IMR-90 (cell line): ENCODE data around the gene EPHB1. TPM values are rescaled to one million over a fixed set of nuclear protein-coding genes. Genes with fewer than 3 reads are reported as not detected.

Experiments used
- ATAC-seq: fragments of 200-7000 bp; cut with Tn5 transposase; 2 replicates; pipeline ENCODE4 v1.9.1; 2020; ENCODE audit warnings: low read depth, mild to moderate bottlenecking, moderate library complexity
- BruUV-seq: library from RNA; stranded (reverse); fragments of 400-500 nt; replicated peaks from 2 replicates; lab custom pipeline; 2021; lab: Mats Ljungman, UMichigan
- CTCF ChIA-PET: fragments of 300-600 bp; formaldehyde crosslinking; extraction: SDS; loops from one replicate; lab custom pipeline; 2021; ENCODE audit warnings: antibody characterized with exemption; lab: Yijun Ruan, JAX
- POLR2A ChIA-PET: fragments of 300-600 bp; sonication (Branson Sonifier 250); formaldehyde crosslinking; loops from one replicate; lab custom pipeline; 2022; ENCODE audit warnings: antibody characterized with exemption; ENCODE audit not compliant: unreplicated experiment; lab: Charles Lee
- DNase-seq: peaks from one replicate; pipeline ENCODE4 v3.0.0; 2013
- H2AFZ ChIP-seq: replicated peaks from 2 replicates; pipeline ENCODE3; 2013; ENCODE audit warnings: low read length, mild to moderate bottlenecking; ENCODE audit not compliant: poor library complexity
- H2AK5ac ChIP-seq: 2 replicates; pipeline ENCODE4 v1.6.1; 2013; ENCODE audit warnings: low read depth, low read length, inconsistent platforms
- H2AK9ac ChIP-seq: replicated peaks from 2 replicates; pipeline ENCODE3; 2013; ENCODE audit warnings: mild to moderate bottlenecking, low read depth, low read length, moderate library complexity; ENCODE audit not compliant: poor library complexity
- H2BK120ac ChIP-seq: 2 replicates; pipeline ENCODE4 v1.6.1; 2013; ENCODE audit warnings: low read depth, low read length, inconsistent platforms
- H2BK15ac ChIP-seq: 3 replicates; pipeline ENCODE4 v1.6.1; 2013; ENCODE audit warnings: low read depth, low read length, inconsistent platforms
- H2BK20ac ChIP-seq: 2 replicates; pipeline ENCODE4 v1.6.1; 2013; ENCODE audit warnings: low read depth, mild to moderate bottlenecking, inconsistent platforms, low read length, moderate library complexity
- H2BK5ac ChIP-seq: 2 replicates; pipeline ENCODE4 v1.6.1; 2013; ENCODE audit warnings: mild to moderate bottlenecking, low read depth, low read length, inconsistent platforms; ENCODE audit not compliant: poor library complexity, severe bottlenecking
- H3K14ac ChIP-seq: replicated peaks from 2 replicates; pipeline ENCODE4 v1.6.1; 2013; ENCODE audit warnings: low read depth, low read length, inconsistent platforms
- H3K18ac ChIP-seq: 2 replicates; pipeline ENCODE4 v1.6.1; 2013; ENCODE audit warnings: low read depth, low read length, control low read depth
- H3K23ac ChIP-seq: 2 replicates; pipeline ENCODE4 v1.6.1; 2013; ENCODE audit warnings: low read depth, low read length, inconsistent platforms
- H3K27ac ChIP-seq: 2 replicates; pipeline ENCODE4 v1.5.1; 2013; ENCODE audit warnings: mild to moderate bottlenecking, control low read depth, low read length; ENCODE audit not compliant: insufficient read depth
- H3K27me3 ChIP-seq: 2 replicates; pipeline ENCODE4 v1.6.1; 2013; ENCODE audit warnings: low read length; ENCODE audit not compliant: control insufficient read depth, insufficient read depth
- H3K36me3 ChIP-seq: 2 replicates; pipeline ENCODE4 v1.6.1; 2013; ENCODE audit warnings: low read length, mixed read lengths; ENCODE audit not compliant: control insufficient read depth, insufficient read depth
- H3K4ac ChIP-seq: 2 replicates; pipeline ENCODE4 v1.6.1; 2013; ENCODE audit warnings: low read depth, low read length, inconsistent platforms
- H3K4me1 ChIP-seq: 2 replicates; pipeline ENCODE4 v1.6.1; 2013; ENCODE audit warnings: low read length, mixed read lengths; ENCODE audit not compliant: control insufficient read depth, insufficient read depth
- H3K4me2 ChIP-seq: 2 replicates; pipeline ENCODE4 v1.6.1; 2013; ENCODE audit warnings: low read depth, mild to moderate bottlenecking, control low read depth, low read length, moderate library complexity
- H3K4me3 ChIP-seq: 2 replicates; pipeline ENCODE4 v1.5.1; 2013; ENCODE audit warnings: low read depth, mild to moderate bottlenecking, control low read depth, low read length, moderate library complexity; ENCODE audit not compliant: insufficient read depth
- H3K56ac ChIP-seq: 2 replicates; pipeline ENCODE4 v1.6.1; 2013; ENCODE audit warnings: low read length, inconsistent platforms; ENCODE audit not compliant: insufficient read depth; ENCODE audit errors: extremely low read depth
- H3K79me1 ChIP-seq, 2 experiments: 2 replicates each; pipeline ENCODE4 v1.6.1; 2013; ENCODE audit warnings: low read length in 2 of 2, inconsistent platforms in 1 of 2, low read depth in 1 of 2
- H3K9ac ChIP-seq: 2 replicates; pipeline ENCODE4 v1.6.1; 2013; ENCODE audit warnings: low read depth, low read length, control low read depth
- H3K9me1 ChIP-seq: 2 replicates; pipeline ENCODE4 v1.6.1; 2013; ENCODE audit warnings: low read length, inconsistent platforms; ENCODE audit not compliant: insufficient read depth
- H3K9me3 ChIP-seq: 2 replicates; pipeline ENCODE4 v1.6.1; 2013; ENCODE audit warnings: low read length; ENCODE audit not compliant: control insufficient read depth, insufficient read depth
- H4K20me1 ChIP-seq: 2 replicates; pipeline ENCODE4 v1.6.1; 2013; ENCODE audit warnings: low read length, inconsistent platforms; ENCODE audit not compliant: insufficient read depth
- H4K5ac ChIP-seq: 2 replicates; pipeline ENCODE4 v1.6.1; 2013; ENCODE audit warnings: mild to moderate bottlenecking, low read depth, low read length, control low read depth
- H4K8ac ChIP-seq, 2 experiments: 2 replicates each; pipeline ENCODE4 v1.6.1; 2013; ENCODE audit warnings: low read depth in 2 of 2, low read length in 2 of 2, control low read depth in 1 of 2, inconsistent platforms in 1 of 2
- H4K91ac ChIP-seq: 2 replicates; pipeline ENCODE4 v1.6.1; 2013; ENCODE audit warnings: low read depth, low read length, inconsistent platforms; ENCODE audit not compliant: insufficient read depth
- CHD1 ChIP-seq: IDR thresholded peaks from 2 replicates; pipeline ENCODE4 v1.6.1; 2012; ENCODE audit warnings: low read depth, low read length, improper control_type of control experiment
- CTCF ChIP-seq: conservative IDR thresholded peaks from 2 replicates; pipeline ENCODE4 v1.5.1; 2012; ENCODE audit warnings: mild to moderate bottlenecking, low read depth, low read length, improper control_type of control experiment
- FOS ChIP-seq: fragments of 150-350 bp; IDR thresholded peaks from 2 replicates; pipeline ENCODE4 v1.6.1; 2016; ENCODE audit warnings: low read depth, low read length
- MXI1 ChIP-seq: IDR thresholded peaks from 2 replicates; pipeline ENCODE4 v1.6.1; 2012; ENCODE audit warnings: low read depth, mild to moderate bottlenecking, low read length, moderate library complexity, borderline replicate concordance
- RCOR1 ChIP-seq: IDR thresholded peaks from 2 replicates; pipeline ENCODE4 v1.6.1; 2012; ENCODE audit warnings: mild to moderate bottlenecking, low read length, improper control_type of control experiment; ENCODE audit not compliant: insufficient replicate concordance
- RFX5 ChIP-seq: IDR thresholded peaks from 2 replicates; pipeline ENCODE4 v1.8.0; 2012; ENCODE audit warnings: low read depth, mild to moderate bottlenecking, low read length, moderate library complexity
- WGBS, 2 experiments: methylation state at CpG; one replicate each; pipeline versions ENCODE4 v1.1.5 to v1.1.7; 2013; ENCODE audit warnings: missing lambda C conversion rate in 2 of 2; ENCODE audit not compliant: insufficient read length in 1 of 2; ENCODE audit errors: extremely low coverage in 2 of 2; 5-methylcytosine and 5-hydroxymethylcytosine counted together
- dilution Hi-C: fragments of 300-500 bp; cut with HindIII; formaldehyde crosslinking; loops from one replicate; pipeline ENCODE4 v1.14.3; 2018; ENCODE audit warnings: low sequenced_read_pairs; ENCODE audit not compliant: unreplicated experiment
- in situ Hi-C: fragments of 300-500 bp; cut with MboI; formaldehyde crosslinking; loops from 3 replicates; pipeline ENCODE4 v1.14.3; 2019; ENCODE audit warnings: low sequenced_read_pairs, inconsistent platforms, mixed read lengths
- intact Hi-C: fragments of 100-400 bp; cut with micrococcal nuclease; formaldehyde crosslinking; loops from 2 replicates; pipeline ENCODE4 v1.10.0; 2022
- polyA plus RNA-seq, 3 experiments: library from polyadenylated mRNA; depleted of rRNA; stranded (reverse); fragments of >200 nt; gene quantifications; 2 replicates each; pipeline ENCODE4 v1.2.3, GENCODE V29; 2012; ENCODE audit warnings: low replicate concordance in 1 of 3
- total RNA-seq: library from RNA; depleted of rRNA; stranded (reverse); fragments of >200 nt; gene quantifications from 2 replicates; pipeline ENCODE4 v1.2.3, GENCODE V29; 2012

The EPHB1 gene
- total and polyA plus RNA-seq, 2 of the 4 experiments (the other 2 are of a cell fraction), result 0.17 to 0.36 TPM

- H3K36me3 ChIP-seq, result no peaks in the 10 kb centered on the region
- H3K9me1 ChIP-seq, result no peaks in the 10 kb centered on the region
- intact Hi-C loops (no loop called here), in situ Hi-C loops (no loop called here), dilution Hi-C loops (no loop called here)
- CTCF ChIA-PET, result no interaction called here
- H3K56ac ChIP-seq, result no peak overlapping the region
- no peak overlapping the region for H4K8ac ChIP-seq
- no peak overlapping the region for H4K5ac ChIP-seq
- H3K4me3 ChIP-seq, result no peak overlapping the region
- no peak overlapping the region for H3K9ac ChIP-seq
- H2AK9ac ChIP-seq, result no peak overlapping the region
- no peak overlapping the region for H2AFZ ChIP-seq
- H3K4me2 ChIP-seq, result no peak overlapping the region
- no TSS peak for BruUV-seq
- H3K27ac ChIP-seq, result no peak overlapping the region
- no peak overlapping the region for H3K14ac ChIP-seq
- no peak overlapping the region for H2BK20ac ChIP-seq
- no peaks in the 10 kb centered on the region for H4K20me1 ChIP-seq
- no peak overlapping the region for H2BK5ac ChIP-seq
- H3K79me1 ChIP-seq, result no peaks in the 10 kb centered on the region
- H3K18ac ChIP-seq, result no peak overlapping the region
- H2AK5ac ChIP-seq, result no peak overlapping the region
- H2BK120ac ChIP-seq, result no peak overlapping the region
- no peak overlapping the region for H3K23ac ChIP-seq
- no peak overlapping the region for H2BK15ac ChIP-seq
- no peaks in the 10 kb centered on the region for H3K4me1 ChIP-seq
- no peaks in the 10 kb centered on the region for H3K9me3 ChIP-seq
- WGBS, 2 experiments, result 63% methylated on average over 1 of the region's 1 CpG; no CpG with 5 or more reads in 1 of the 2 experiments
- no peak overlapping the region for H3K4ac ChIP-seq
- POLR2A ChIA-PET, result no interaction called here
- no peak for ATAC-seq
- H3K27me3 ChIP-seq, result no peaks in the 10 kb centered on the region
- TF ChIP-seq CTCF (no peak), RFX5 (no peak), FOS (no peak), MXI1 (no peak), RCOR1 (no peak), CHD1 (no peak)
- DNase-seq, result no peak
- no peak overlapping the region for H4K91ac ChIP-seq
Measured at GRCh38 chr3:134899786-134900185, 104.7 kb downstream of the EPHB1 start.
